ENCODE data around the gene NPR3.

DNA sequence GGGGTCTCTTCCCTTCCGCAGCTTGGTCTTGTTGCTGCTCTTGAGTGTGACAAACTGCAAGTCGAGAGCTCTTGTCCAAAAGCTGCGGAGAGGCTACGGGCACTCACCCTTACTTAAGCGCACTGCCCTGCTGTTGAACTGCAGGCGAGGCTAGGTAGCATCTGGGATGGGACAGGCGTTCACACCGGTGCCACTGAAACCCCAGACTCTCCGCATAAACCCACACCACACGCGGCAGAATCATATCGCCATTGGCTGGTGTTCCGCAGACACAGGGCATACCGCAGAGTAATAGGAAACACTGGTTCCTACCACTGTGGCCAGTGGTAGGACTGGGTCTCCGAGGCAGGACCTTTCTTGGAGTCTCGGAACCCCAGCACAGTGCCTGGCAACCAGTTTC, 2.2 kb upstream of the NPR3 start:
- TF ChIP-seq, protein P1, sequence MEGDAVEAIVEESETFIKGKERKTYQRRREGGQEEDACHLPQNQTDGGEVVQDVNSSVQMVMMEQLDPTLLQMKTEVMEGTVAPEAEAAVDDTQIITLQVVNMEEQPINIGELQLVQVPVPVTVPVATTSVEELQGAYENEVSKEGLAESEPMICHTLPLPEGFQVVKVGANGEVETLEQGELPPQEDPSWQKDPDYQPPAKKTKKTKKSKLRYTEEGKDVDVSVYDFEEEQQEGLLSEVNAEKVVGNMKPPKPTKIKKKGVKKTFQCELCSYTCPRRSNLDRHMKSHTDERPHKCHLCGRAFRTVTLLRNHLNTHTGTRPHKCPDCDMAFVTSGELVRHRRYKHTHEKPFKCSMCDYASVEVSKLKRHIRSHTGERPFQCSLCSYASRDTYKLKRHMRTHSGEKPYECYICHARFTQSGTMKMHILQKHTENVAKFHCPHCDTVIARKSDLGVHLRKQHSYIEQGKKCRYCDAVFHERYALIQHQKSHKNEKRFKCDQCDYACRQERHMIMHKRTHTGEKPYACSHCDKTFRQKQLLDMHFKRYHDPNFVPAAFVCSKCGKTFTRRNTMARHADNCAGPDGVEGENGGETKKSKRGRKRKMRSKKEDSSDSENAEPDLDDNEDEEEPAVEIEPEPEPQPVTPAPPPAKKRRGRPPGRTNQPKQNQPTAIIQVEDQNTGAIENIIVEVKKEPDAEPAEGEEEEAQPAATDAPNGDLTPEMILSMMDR (IDR thresholded peaks at IDR 0.05 in 8 of 11, conservative IDR thresholded peaks at IDR 0.05 in 3 of 11), result no peak
- no peak for TF ChIP-seq POLR2AphosphoS5 (IDR thresholded peaks at IDR 0.05)
- no peak for TF ChIP-seq POLR2A (IDR thresholded peaks at IDR 0.05)

Measured in spleen (tissue), 7 donors.